ENCODE measurements around the gene HAUS7.

The HAUS7 gene

DNA sequence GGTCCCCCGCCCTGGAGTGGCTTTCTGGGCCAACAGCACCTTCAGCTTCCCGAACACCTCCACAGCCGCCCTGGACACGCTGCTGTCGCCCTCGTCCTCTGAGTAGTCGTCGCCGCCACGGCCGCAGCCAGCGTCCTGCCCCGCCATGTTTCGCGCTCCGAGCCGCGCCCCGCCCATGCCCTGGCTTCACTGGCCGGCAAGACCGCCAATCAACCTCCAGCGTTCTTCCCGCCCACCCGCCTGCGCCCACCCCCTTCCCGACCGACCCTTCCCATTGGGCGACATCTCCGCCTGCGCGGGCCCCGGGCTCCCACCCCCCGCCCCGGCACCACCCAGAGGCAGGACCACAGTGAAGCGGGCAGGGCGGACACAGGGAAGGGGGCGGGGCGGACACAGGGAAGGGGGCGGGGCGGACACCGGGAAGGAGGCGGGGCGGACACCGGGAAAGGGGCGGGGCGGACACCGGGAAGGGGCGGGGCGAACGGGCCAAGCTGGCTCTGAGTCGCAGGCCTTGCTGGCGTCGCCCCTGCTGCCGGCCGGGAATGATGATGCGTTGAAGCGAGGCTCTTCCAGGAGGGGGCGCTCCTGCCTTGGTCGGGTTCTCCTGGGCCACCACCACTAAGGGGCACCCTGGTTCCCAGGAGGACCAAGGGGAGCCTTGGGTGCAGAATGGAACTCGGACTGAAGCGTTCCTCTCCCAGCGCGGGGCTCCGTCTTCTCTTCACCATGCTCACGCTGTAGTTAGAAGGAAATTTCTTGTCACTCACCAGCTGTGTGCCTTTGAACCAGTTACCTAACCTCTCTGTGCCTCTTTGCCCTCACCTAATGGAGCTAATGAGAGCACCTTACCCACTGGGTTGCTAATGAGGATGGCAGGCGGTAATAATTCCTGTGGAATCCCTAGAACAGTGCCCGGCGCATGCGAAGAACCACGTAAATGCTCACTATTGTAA lies at the start of gene HAUS7:
Gene HAUS7 (minus strand): TSS at position 166 of the 953 bp plus-strand sequence. CDS start 19 bp downstream, at position 147.
- peak within 1 kb of the TSS; percentile 60; the same call in 1 of the 2 replicates for H3K27ac ChIP-seq
- TF ChIP-seq, protein P1, sequence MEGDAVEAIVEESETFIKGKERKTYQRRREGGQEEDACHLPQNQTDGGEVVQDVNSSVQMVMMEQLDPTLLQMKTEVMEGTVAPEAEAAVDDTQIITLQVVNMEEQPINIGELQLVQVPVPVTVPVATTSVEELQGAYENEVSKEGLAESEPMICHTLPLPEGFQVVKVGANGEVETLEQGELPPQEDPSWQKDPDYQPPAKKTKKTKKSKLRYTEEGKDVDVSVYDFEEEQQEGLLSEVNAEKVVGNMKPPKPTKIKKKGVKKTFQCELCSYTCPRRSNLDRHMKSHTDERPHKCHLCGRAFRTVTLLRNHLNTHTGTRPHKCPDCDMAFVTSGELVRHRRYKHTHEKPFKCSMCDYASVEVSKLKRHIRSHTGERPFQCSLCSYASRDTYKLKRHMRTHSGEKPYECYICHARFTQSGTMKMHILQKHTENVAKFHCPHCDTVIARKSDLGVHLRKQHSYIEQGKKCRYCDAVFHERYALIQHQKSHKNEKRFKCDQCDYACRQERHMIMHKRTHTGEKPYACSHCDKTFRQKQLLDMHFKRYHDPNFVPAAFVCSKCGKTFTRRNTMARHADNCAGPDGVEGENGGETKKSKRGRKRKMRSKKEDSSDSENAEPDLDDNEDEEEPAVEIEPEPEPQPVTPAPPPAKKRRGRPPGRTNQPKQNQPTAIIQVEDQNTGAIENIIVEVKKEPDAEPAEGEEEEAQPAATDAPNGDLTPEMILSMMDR (conservative IDR thresholded peaks at IDR 0.05): peak; percentile 75

DNA sequence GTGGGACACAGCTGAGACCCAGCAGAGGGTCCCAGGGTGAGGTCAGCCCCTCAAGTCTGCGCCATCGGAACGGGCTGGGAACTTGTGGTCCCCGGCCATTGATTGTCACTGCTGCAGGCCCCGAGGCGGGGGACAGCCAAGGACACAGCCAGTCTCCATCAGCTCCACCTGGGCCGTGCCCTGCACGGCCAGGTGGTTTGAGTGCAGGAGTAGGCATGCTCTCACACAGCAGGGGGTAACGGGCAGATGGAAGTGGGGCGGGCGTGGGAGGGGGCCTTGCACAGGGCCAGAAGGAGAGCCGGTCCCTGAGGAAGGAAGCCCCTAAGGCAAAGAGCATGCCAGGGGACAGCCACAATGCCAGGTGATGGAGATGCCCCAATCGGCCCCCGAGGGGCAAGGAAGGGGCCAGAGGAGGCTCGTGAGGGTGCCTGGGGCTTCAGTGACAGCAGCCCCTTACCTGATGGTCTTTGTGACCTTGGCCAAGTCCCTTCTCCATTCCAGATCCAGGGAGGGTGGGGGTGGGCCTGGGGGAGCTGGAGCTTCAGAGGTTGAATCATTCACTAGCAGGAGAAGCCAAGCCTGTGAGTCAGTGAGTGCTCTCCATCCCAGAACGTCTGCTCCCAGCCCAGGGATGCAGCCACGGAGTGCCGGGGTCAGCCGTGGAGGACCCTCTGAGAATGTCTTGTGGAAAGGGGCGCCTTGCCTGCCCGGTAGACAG lies 49.4 kb upstream of the HAUS7 start:
- TF ChIP-seq, protein P1 (conservative IDR thresholded peaks at IDR 0.05): no peak
- H3K27ac ChIP-seq: no peak overlapping the region

DNA sequence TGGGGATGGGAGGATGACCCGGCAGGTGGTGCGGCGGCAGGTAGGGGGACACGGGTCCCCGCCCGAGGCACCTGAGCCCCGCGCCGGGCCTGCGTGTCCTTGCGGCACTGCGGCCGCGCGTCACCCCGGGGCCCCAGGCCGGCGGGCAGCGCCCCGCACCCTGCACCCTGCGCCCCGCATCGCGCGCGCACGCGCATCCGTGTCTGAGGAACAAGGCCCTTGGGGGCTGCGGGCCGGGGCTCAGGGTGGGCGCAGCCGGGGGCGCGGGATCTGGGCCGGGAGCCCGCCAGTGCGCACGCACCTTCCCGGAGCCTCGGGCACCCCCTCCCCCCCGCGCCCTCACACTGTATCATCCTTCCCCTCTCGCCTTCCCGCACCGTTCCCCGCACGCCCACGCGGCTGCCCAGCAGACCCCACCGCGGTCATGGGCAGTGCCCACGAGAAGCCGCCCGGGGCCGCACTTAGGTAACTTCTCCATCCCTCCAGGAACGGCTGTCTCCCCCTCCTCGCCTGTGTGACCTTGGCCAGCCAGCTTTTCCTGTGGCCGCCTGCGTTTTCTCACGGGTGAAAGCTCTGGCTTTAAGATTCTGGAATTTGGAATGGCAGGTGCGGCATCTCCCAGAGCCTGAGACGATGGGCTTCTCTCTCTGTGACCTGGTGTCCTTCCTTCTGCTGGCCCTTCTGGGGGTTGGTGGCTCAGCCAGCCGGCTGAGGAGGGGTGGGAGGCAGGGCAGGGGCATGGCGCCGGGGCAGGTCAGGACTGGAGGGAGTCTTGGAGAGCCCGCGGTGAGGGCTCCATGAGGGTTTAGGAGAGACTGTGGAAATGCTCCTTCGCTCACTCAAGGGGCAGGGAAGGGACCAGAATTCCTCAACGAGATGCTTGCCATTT lies 47.8 kb upstream of the HAUS7 start:
- no peak overlapping the region for H3K27ac ChIP-seq
- TF ChIP-seq, protein P1 (conservative IDR thresholded peaks at IDR 0.05): no peak

DNA sequence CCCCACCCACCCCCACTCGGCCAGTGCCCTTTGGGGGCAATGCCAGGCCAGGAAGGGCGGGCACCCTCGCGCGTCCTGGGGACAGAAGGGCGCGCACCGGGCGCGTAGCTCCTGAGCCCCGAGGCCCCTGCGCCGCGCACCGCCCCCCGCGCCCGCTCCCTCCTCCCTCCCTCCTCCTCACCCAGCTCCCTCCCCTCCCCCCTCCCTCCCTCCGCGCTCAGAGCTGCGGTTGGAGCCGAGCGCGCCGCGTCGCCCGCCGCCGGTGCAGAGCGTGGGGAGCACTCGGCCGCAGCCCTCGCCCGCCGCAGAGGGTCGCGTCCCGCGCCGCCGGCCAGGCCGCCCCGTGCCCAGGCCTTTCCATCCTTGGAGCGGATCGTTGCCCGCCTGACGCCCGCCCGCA lies 47.0 kb upstream of the HAUS7 start, which contains the start of gene ATP2B3:
Gene ATP2B3 (plus strand): TSS at position 220 of the 400 bp plus-strand sequence. CDS start 18,606 bp downstream, outside the sequence.
- TF ChIP-seq, protein P1 (conservative IDR thresholded peaks at IDR 0.05): no peak
- no peak within 1 kb of the TSS for H3K27ac ChIP-seq

DNA sequence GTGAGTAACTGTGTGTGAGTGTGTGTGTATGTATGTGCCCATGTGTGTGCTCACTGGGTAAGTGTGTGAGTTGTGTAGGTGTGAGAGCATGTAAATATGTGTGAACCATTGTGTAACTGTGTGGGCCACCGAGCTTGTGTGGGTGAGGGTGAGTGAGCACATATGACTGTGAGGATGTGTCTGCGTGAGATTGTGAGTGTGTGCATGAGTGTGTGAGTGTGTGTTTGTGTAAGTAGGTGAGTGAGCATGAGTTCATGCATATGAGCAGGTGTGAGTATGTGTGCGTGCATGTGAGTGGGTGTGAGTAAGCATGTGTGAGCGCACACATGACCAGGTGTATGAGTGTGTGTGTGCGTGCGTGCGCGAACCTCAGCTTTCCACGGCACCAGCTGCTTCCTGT lies 45.7 kb upstream of the HAUS7 start:
- H3K27ac ChIP-seq: no peak overlapping the region
- TF ChIP-seq, protein P1 (conservative IDR thresholded peaks at IDR 0.05): no peak

DNA sequence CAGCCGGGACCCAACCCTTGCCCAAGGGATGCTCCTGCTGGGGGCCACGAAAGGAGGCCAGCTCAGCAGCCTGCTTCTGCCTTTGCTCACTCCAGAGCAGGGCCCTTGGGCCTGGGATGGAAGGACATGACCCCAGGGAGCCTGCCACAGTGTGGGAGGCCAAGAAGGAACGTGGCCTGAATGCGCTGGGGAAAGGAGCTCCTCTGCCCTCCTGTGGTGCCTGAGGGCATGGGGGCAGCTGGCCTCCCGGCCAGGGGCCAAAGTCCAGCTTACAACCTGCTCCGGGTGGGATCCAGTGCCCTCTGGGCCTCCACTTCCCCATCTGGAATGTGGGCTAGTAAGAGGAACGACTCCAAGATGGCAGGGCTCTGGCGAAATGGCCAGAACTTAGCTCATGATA lies 45.1 kb upstream of the HAUS7 start:
- H3K27ac ChIP-seq: no peak overlapping the region
- TF ChIP-seq, protein P1 (conservative IDR thresholded peaks at IDR 0.05): no peak
